Placental epithelial cell (primary cell): ENCODE data around the gene IZUMO4. TPM values are rescaled to one million over a fixed set of nuclear protein-coding genes. Genes with fewer than 3 reads are reported as not detected.

Experiments
- total RNA-seq: library from RNA; depleted of rRNA; stranded (reverse); fragments of >200 nt; gene quantifications from 2 replicates; pipeline ENCODE4 v1.2.3, GENCODE V29; 2012

The IZUMO4 gene
- 0.65 and 3.5 TPM in 2 replicates for total RNA-seq

GRCh38 chr19:2096480-2097202, at the start of gene IZUMO4:
Gene IZUMO4 (plus strand): TSS chr19:2096915. CDS start chr19:2096946, 31 bp downstream.

GRCh38 chr19:2050991-2051772, 45.5 kb upstream of the IZUMO4 start, which contains the start of gene MKNK2:
Gene MKNK2 (minus strand): TSS chr19:2051244. CDS start chr19:2050851, 393 bp downstream.

GRCh38 chr19:2096034-2096479, 658 bp upstream of the IZUMO4 start, which contains the start of gene MOB3A:
Gene MOB3A (minus strand): TSS chr19:2096326. CDS start chr19:2078560, 17,766 bp downstream.

Other genes starting within 250 kb of the IZUMO4 start
- gene REXO1, start 248.4 kb upstream of the IZUMO4 start, total RNA-seq: 13.7 and 19.7 TPM in 2 replicates
- 5.5 and 6.5 TPM in 2 replicates for gene KLF16, start 233.3 kb upstream of the IZUMO4 start, total RNA-seq
- gene ABHD17A, start 211.4 kb upstream of the IZUMO4 start, total RNA-seq: 80.1 and 125 TPM in 2 replicates
- 5.3 and 9.0 TPM in 2 replicates for gene ADAT3, start 191.5 kb upstream of the IZUMO4 start, total RNA-seq
- 51.4 and 80.5 TPM in 2 replicates for gene SCAMP4, start 191.5 kb upstream of the IZUMO4 start, total RNA-seq
- gene CSNK1G2, start 155.7 kb upstream of the IZUMO4 start, total RNA-seq: 60.1 and 73.4 TPM in 2 replicates
- 64.7 and 71.1 TPM in 2 replicates for gene BTBD2, start 81.2 kb upstream of the IZUMO4 start, total RNA-seq
- 92.2 and 104 TPM in 2 replicates for gene MKNK2, start 45.7 kb upstream of the IZUMO4 start, total RNA-seq
- 17.7 and 22.7 TPM in 2 replicates for gene MOB3A, start 589 bp upstream of the IZUMO4 start, total RNA-seq
- 90.3 and 144 TPM in 2 replicates for gene AP3D1, start 54.7 kb downstream of the IZUMO4 start, total RNA-seq
- gene DOT1L, start 67.0 kb downstream of the IZUMO4 start, total RNA-seq: 7.8 and 11.8 TPM in 2 replicates
- gene PLEKHJ1, start 139.4 kb downstream of the IZUMO4 start, total RNA-seq: 37.3 and 37.6 TPM in 2 replicates
- gene SF3A2, start 139.9 kb downstream of the IZUMO4 start, total RNA-seq: 23.6 and 52.6 TPM in 2 replicates
- 1.5 and 2.0 TPM in 2 replicates for gene AMH, start 152.4 kb downstream of the IZUMO4 start, total RNA-seq
- gene JSRP1, start 159.5 kb downstream of the IZUMO4 start, total RNA-seq: 0.39 TPM in 1 of 2 replicates, not detected in the other
- under 0.01 TPM in 1 of 2 replicates, not detected in the other for gene PEAK3, start 185.3 kb downstream of the IZUMO4 start, total RNA-seq
- gene LINGO3, start 211.2 kb downstream of the IZUMO4 start, total RNA-seq: not detected in 2 replicates
- gene LSM7, start 231.7 kb downstream of the IZUMO4 start, total RNA-seq: 120 and 125 TPM in 2 replicates
- 42.1 and 70.7 TPM in 2 replicates for gene SPPL2B, start 231.8 kb downstream of the IZUMO4 start, total RNA-seq